ENCODE data around the gene CTIF.
"Not testable (repeated sequence)": the region's sequence is repeated elsewhere in the genome, so short reads cannot be mapped to it uniquely, and the experiment has no call there.

The CTIF gene

GRCh38 chr18:48644029-48644428 lies 105.2 kb downstream of the CTIF start:
- DNase-seq: no peak

DNA sequence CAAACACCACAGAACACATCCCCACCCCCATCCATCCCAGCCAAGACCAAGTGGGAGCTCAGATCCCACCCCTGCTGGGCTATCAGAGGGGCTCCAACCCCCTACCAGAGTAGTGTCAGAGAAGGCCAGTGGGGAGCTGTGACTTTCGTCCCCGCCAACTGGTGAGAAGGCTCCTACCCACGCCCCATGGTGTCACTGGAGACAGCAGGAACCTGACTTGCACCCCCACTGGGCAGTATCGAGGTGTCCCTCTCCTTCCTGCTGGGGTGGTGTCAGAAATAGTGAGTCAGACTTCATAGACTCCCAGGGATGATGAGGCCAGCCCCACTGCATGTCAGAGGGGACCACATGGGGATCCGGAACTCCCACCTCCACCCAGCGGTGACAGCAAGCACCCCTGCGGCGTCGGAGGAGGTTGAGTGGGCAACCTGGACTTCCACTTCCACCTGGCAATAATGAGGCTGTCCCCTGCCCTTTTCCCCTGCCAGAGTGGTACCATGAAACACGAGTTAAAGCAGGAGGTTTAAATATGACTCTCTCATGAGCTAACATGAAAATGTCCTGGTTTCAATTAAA lies 106.7 kb downstream of the CTIF start:
- no peak for DNase-seq

DNA sequence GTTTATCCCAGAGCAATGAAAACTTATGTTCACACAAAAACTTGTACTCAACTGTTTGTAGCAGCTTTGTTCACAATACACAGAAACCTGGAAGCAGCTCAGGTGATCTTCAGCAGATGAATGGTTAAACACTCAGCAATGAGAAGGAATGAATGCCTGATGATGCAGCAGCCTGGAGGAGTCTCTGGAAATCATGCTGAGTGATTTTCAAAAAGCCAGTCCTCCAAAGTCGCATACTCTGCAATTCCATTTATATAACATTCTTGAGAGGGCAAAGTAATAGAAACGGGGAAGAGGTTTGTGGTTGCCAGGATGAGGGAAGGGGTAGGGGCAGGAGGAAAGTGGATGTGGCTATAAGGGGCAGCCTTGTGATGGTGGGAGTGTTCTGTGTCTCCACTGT lies 108.1 kb downstream of the CTIF start:
- DNase-seq: no peak

DNA sequence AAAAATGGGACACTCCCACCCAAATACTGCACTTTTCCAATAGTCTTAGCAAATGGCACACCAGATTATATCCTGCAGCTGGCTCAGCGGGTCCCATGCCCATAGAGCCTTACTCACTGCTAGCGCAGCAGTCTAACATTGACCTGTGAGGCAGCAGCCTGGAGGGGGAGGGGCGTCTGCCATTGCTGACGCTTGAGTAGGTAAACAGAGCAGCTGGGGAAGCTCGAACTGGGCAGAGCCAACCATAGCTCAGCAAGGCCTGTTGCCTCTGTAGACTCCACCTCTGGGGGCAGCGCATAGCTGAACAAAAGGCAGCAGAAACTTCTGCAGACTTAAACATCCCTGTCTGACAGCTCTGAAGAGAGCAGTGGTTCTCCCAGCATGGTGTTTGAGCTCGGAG lies 110.4 kb downstream of the CTIF start:
- DNase-seq: no peak

DNA sequence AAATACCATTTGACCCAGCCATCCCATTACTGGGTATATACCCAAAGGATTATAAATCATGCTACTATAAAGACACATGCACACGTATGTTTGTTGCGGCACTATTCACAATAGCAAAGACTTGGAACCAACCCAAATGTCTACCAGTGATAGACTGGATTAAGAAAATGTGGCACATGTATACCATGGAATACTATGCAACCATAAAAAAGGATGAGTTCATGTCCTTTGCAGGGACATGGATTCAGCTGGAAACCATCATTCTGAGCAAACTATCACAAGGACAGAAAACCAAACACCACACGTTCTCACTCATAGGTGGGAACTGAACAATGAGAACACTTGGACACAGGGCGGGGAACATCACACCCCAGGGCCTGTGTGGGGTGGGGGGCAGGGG lies 115.8 kb downstream of the CTIF start:
- DNase-seq: not testable (repeated sequence)

GRCh38 chr18:48655508-48655907 lies 116.7 kb downstream of the CTIF start:
- DNase-seq: no peak

DNA sequence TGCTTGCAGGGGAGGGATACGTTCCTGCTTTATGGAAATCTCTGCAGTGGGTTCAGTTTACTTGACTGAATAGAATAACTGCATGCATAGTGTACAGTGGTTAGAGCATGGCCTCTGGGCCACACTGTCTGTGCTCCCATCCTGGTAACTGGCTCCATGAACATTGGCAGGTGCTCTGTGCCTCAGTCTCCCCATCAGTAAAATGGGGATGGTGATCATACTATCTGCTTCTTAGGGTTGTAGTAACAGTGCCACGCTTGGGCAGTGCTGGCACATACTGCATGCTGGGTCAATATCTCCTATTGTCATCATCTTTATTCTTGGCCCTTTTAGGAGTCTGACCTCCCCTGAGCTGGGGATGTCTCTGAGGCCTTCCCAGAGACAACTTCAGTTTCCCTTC lies 117.3 kb downstream of the CTIF start:
- no peak for DNase-seq

DNA sequence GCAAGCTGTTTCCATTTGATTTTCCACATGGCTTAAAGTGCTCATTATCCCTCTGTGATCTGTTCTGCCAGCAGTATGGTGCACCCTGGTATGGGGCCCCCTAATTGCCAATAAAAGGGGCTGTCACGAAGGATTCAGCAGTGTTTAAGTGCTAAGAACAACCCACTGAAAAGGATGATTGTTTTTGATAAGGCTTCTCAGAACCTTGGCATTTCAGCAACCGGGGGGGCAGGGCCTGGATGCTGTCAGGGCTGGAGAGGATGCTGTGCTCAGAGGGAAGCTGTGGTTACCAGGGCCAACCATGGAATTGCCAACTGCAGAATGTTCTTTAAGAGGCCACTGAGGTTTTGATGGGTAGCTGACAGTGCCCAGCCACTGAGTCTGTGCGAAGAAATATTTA lies 117.8 kb downstream of the CTIF start:
- DNase-seq: no peak

DNA sequence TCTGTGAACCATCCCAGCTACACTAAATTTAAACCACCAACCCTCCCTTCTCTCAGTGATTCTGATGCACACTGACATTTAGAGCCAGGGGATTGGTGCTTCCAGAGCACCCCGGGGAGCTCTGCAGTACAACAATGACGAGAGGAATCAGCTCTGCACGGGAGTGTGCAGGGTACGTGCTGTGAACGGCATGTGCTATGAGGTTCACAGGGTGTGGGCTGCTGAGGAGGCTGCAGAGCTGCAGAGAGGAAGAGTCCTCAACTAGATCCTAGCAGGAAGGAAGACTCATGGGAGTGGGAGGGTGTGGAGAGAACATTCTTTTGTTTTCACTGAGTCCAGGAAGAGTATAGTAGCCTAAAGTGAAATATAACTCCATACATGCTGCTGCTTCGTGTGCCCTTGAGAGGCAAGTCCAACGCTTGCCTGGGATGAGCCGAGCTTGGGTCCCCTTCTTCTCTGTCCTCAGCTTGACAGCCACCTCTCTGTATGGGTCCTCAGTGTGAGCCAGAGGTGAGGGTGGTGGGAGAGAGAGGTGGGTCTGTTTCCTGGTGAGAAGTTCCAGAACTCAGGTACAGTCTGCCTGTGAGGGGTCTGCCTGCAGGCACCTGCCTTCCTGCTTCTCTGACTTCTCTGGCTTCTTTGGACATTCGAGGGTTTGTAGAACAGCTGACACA lies 118.8 kb downstream of the CTIF start:
- no peak for DNase-seq

- DNase-seq: no peak
Measured at GRCh38 chr18:48658721-48659120, 119.9 kb downstream of the CTIF start.

GRCh38 chr18:48659188-48660009 lies 120.6 kb downstream of the CTIF start:
- DNase-seq: no peak

- DNase-seq: no peak
Measured at GRCh38 chr18:48660346-48661228, 121.8 kb downstream of the CTIF start.

DNA sequence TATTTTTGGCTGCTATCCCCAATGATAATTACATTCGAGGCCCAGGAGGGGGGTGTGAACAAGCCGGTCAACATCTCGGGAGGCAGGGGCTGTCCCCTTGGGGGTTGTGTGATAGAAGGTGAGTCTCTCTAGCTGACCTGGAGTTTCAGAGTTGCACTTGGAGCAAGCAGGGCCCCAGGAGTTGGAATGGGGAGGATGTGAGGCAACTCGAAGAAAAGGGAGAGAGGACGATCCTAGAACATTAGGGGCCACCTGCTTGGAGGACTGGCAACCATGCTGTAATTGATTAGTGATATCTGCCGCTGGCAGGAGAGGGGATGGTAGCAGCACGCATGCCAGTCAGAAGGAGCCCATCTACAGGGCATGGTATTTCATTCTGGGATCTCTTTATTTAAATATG lies 122.6 kb downstream of the CTIF start:
- no peak for DNase-seq

GRCh38 chr18:48662011-48662661 lies 123.3 kb downstream of the CTIF start:
- DNase-seq: no peak

GRCh38 chr18:48663096-48663930 lies 124.5 kb downstream of the CTIF start:
- DNase-seq: no peak

GRCh38 chr18:48663931-48664847 lies 125.4 kb downstream of the CTIF start:
- peak in 13 of 14 donors; percentile 18 to 77 (median 40) for DNase-seq

DNA sequence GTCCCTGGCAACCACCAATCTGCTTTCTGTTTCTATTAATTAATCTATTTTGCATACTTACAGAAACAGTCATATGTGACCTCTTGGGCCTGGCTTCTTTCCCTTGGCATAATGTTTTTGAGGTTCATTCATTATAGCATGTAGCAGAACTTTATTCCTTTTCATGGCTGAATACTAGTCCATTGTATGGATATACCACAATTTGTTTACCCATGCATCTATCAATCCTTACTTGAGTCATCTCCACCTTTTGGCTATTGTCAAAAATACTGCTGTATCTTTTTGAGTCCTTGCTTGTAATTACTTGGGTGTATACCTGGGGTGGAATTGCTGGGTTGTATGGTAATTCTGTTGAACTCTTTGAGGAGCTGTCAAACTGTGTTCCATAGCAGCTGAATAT lies 126.8 kb downstream of the CTIF start:
- DNase-seq: no peak

GRCh38 chr18:48666613-48667012 lies 127.8 kb downstream of the CTIF start:
- DNase-seq: no peak

- DNase-seq: peak in 1 of 14 donors; percentile 79
Measured at GRCh38 chr18:48667276-48668254, 128.7 kb downstream of the CTIF start.

All from C1 segment of cervical spinal cord (tissue), 14 donors.